ENCODE measurements around the gene CPXM1.
"Not testable (repeated sequence)": the region's sequence is repeated elsewhere in the genome, so short reads cannot be mapped to it uniquely, and the experiment has no call there.

The CPXM1 gene

DNA sequence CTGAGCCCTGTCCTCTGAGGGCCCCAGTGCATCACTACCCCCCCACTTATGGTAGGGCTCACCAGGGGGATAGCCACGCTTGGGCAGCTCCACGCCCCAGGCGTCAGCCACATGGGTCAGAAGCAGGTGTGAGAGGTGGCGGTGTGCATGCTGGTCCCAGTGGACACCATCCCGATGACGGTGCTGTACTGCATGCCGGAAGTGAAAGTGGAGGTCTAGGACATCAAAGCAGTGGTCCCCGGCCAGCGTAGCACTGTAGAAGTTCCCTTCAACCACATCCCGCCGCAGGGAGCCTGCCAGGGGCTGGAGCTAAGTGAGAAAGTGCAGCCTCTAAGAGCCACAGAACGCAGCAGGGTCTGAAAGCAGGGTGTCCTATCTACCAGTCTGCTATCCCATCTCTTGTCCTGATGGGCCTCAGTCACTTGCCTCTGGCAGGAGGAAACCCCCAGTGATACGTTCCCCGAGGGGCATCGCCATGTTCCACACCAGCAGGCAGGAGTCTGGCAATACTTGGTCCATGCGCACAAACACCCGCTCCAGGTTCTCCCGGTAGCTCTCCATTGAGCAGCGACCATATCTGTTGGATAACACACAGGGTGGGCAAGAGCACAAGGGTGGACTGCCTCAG lies 37.9 kb upstream of the CPXM1 start:
- Histone ChIP-seq H3K27ac (peak overlapping the region; percentile 50; the same call in 1 of the 2 replicates), H3K4me1 (peaks cover 43% of the 10 kb centered on the region), H3K27me3 (no peaks in the 10 kb centered on the region), H3K4me2 (peak overlapping the region; percentile 95), H3K4me3 (no peak overlapping the region), H4K20me1 (no peaks in the 10 kb centered on the region), H3K9ac (no peak overlapping the region), H3K36me3 (peaks cover 13% of the 10 kb centered on the region; the same call in 1 of the 2 replicates), H3K9me3 (no peaks in the 10 kb centered on the region)
- TF ChIP-seq Cebpa-rat (IDR thresholded peaks at IDR 0.05): no peak

DNA sequence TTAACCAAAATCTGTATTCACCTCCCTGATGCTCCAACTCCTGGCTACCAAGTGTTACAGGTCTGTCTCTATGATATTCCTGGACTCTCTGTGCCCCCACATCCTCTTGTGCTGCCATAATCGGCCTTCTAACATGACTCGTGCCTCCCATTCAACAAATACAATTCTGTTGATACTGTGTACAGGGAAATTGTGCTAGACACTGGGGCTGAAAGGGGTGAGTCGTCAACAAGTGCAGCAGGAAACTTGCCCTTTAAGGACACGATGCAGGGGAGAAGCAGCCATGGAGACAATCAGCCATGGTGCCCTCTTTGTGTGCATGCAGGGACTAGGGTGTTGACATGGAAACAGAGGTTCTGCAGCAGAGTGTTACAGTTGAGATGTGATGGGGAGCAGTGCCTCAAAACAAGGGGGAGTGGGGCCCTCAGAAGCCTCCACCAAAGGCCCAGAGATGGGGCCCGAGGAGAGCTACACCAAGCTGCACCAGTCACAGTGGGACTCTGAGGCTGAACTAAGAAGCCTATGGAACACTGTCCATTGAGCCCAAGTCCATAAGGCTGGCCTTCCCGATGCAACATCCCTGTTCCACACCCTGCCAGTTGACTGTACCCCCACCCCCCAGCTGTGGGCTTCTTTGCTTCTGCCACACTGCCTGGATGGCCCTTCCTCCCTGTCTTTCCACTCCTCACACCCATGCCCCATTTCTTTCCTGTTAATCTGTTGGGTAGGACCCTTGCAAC lies 37.0 kb upstream of the CPXM1 start:
- TF ChIP-seq Cebpa-rat (IDR thresholded peaks at IDR 0.05): no peak
- H3K4me1 ChIP-seq: peaks cover 43% of the 10 kb centered on the region
- no peak overlapping the region for H3K9ac ChIP-seq
- H3K4me2 ChIP-seq: peak overlapping the region; percentile 95
- H3K4me3 ChIP-seq: no peak overlapping the region
- H4K20me1 ChIP-seq: no peaks in the 10 kb centered on the region
- no peaks in the 10 kb centered on the region for H3K9me3 ChIP-seq
- no peak overlapping the region for H3K27ac ChIP-seq
- no peaks in the 10 kb centered on the region for H3K27me3 ChIP-seq
- peaks cover 13% of the 10 kb centered on the region; the same call in 1 of the 2 replicates for H3K36me3 ChIP-seq

DNA sequence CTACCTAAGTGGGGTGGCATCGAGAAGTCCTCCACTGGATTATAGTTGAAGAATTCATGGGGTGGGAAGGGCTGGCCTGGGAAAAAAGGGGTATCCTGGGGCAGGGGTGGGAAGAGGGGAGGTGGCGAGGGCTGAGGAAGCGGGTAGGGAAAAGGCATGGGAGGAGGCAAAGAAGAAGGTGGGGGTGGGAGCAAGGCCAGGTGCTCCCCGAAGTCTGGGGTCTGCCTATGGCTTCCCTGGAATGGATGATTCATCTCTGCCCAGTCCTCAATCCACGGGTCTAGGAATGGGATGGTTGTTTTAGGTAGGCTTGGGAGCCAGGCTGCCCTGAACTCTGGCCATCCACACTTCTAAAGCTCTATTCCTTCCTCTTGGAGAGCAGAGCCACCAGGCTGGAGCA lies 35.6 kb upstream of the CPXM1 start:
- Histone ChIP-seq H3K36me3 (peaks cover 13% of the 10 kb centered on the region; the same call in 1 of the 2 replicates), H3K27me3 (no peaks in the 10 kb centered on the region), H3K4me1 (peaks cover 32% of the 10 kb centered on the region), H3K27ac (no peak overlapping the region), H4K20me1 (no peaks in the 10 kb centered on the region), H3K9ac (no peak overlapping the region), H3K4me3 (no peak overlapping the region), H3K9me3 (no peaks in the 10 kb centered on the region), H3K4me2 (no peak overlapping the region)
- no peak for TF ChIP-seq Cebpa-rat (IDR thresholded peaks at IDR 0.05)

DNA sequence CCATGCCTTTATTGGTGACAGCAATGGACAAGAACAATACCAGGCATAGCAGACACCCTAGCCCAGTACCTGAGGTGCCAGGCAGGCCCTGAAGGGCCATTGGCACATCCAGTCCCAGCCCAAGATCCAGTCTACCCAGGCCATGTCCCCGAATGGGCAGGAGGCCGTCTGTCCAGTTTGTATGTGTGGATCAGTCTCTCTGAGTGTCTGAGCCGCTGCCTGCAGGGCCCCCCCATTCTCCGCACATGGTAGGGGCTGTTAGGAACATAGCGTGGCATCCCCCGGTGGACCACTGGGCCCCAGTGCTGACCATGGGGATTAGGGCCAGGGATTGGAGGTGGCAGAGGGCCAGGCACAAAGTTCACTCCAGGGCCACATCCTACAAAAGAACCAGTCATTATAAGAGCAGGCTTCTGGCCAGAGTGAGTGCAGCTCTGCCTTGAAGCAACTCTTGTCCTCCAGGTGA lies 34.9 kb upstream of the CPXM1 start:
- peaks cover 31% of the 10 kb centered on the region for H3K4me1 ChIP-seq
- no peak for TF ChIP-seq Cebpa-rat (IDR thresholded peaks at IDR 0.05)

DNA sequence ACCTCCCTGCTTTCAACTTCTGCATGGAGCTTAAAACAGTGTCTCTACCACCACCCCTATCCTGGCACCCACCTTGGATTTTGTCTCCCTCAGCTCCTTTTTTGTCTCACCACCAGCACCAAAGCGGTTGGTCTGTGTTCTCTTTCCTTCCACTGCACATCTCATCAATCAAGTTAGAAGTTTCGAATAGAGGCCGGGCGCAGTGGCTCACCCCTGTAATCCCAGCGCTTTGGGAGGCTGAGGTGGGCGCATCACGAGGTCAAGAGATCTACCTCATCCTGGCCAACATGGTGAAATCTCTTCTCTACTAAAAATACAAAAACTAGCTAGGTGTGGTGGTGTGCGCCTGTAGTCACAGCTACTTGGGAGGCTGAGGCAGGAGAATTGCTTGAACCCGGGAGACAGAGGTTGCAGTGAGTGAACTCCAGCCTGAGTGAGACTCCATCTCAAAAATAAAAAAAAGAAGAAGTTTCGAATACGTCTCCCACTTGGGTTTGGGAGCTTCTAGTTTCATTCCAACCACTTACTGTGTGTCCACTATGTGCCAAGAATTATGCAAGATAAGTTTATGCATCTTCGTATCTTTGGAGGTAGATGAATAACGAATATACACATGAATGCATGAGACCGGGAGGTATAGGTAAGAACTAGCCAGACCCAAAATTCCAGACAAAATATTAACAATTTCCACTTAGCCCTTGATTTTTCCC lies 34.1 kb upstream of the CPXM1 start:
- Histone ChIP-seq H3K27ac (no peak overlapping the region), H3K4me3 (no peak overlapping the region), H4K20me1 (no peaks in the 10 kb centered on the region), H3K27me3 (no peaks in the 10 kb centered on the region), H3K4me2 (no peak overlapping the region), H3K9ac (no peak overlapping the region), H3K4me1 (peaks cover 23% of the 10 kb centered on the region), H3K36me3 (peaks cover 13% of the 10 kb centered on the region; the same call in 1 of the 2 replicates), H3K9me3 (no peaks in the 10 kb centered on the region)
- TF ChIP-seq Cebpa-rat (IDR thresholded peaks at IDR 0.05): no peak

More for the DNA sequence above, 34.9 kb upstream of the CPXM1 start:
- no peak overlapping the region for H3K4me2 ChIP-seq
- H3K27me3 ChIP-seq: no peaks in the 10 kb centered on the region
- H3K36me3 ChIP-seq: peaks cover 13% of the 10 kb centered on the region; the same call in 1 of the 2 replicates
- H3K4me3 ChIP-seq: no peak overlapping the region
- no peaks in the 10 kb centered on the region for H4K20me1 ChIP-seq
- no peaks in the 10 kb centered on the region for H3K9me3 ChIP-seq
- H3K27ac ChIP-seq: no peak overlapping the region
- no peak overlapping the region for H3K9ac ChIP-seq

DNA sequence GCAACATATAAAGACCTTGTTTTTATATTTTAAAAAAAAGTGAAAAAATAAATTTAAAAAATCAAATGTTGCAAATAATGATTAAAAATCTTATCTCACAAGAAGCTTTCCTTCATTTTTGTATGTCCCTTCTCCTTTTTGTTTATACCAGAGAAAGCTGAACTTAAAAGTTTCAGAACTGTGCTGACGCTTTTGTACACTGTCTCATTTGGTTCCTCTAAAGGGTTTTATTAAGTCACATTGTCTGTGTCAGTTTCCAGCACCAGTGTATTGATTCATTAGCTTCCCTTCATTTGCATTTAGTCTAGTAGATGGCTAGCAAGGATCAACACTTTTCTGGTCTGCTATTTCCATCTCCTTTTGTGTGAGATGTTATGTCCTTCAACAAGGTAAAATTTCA lies 33.3 kb upstream of the CPXM1 start:
- Histone ChIP-seq H3K27ac (no peak overlapping the region), H3K9ac (no peak overlapping the region), H3K27me3 (no peaks in the 10 kb centered on the region), H3K4me2 (no peak overlapping the region), H3K4me1 (peaks cover 15% of the 10 kb centered on the region), H3K36me3 (peaks cover 13% of the 10 kb centered on the region; the same call in 1 of the 2 replicates), H3K9me3 (no peaks in the 10 kb centered on the region), H4K20me1 (no peaks in the 10 kb centered on the region), H3K4me3 (no peak overlapping the region)
- no peak for TF ChIP-seq Cebpa-rat (IDR thresholded peaks at IDR 0.05)

DNA sequence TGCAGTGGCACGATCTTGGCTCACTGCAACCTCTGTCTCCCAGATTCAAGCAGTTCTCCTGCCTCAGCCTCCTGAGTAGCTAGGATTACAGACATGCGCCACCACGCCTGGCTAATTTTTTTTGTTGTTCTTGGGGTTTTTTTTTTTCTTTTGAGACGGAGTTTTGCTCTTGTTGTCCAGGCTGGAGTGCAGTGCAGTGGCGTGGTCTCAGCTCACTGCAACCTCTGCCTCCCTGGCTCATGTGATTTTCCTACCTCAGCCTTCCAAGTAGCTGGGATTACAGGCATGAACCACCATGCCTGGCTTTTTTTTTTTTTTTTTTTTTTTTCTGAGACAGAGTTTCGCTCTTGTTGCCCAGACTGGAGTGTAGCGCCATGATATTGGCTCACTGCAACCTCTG lies 30.8 kb upstream of the CPXM1 start:
- not testable (repeated sequence) for H3K4me3 ChIP-seq

DNA sequence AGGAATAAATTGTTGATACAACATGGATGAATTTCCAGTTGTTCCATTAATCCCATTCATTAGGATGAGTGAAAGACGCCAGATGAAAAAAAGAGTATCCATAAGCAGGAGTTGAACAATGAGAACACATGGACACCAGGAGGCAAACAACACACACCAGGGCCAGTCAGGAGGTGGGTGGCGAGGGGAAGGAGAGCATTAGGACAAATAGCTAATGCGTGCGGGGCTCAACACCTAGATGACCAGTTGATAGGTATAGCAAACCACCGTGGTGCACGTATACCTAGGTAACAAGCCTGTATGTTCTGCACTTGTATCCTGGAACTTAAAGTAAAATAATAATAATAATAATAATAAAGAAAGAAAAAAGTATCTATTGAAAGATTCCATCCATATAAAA lies 28.9 kb upstream of the CPXM1 start:
- H3K36me3 ChIP-seq: no peaks in the 10 kb centered on the region
- no peaks in the 10 kb centered on the region for H4K20me1 ChIP-seq
- H3K4me1 ChIP-seq: peaks cover 21% of the 10 kb centered on the region
- no peaks in the 10 kb centered on the region for H3K27me3 ChIP-seq
- no peak overlapping the region for H3K27ac ChIP-seq
- TF ChIP-seq Cebpa-rat (IDR thresholded peaks at IDR 0.05): no peak
- H3K4me3 ChIP-seq: no peak overlapping the region
- H3K4me2 ChIP-seq: no peak overlapping the region
- no peak overlapping the region for H3K9ac ChIP-seq
- H3K9me3 ChIP-seq: 0 out of 2 replicates have a peak, but pooled peaks cover 4% of the 10 kb centered on the region

More for the DNA sequence above, 30.8 kb upstream of the CPXM1 start:
- H3K36me3 ChIP-seq, H3K27ac ChIP-seq, H3K27me3 ChIP-seq, H3K4me2 ChIP-seq, H4K20me1 ChIP-seq, H3K9me3 ChIP-seq, H3K9ac ChIP-seq: not testable (repeated sequence)
- peaks cover 14% of the 10 kb centered on the region for H3K4me1 ChIP-seq

DNA sequence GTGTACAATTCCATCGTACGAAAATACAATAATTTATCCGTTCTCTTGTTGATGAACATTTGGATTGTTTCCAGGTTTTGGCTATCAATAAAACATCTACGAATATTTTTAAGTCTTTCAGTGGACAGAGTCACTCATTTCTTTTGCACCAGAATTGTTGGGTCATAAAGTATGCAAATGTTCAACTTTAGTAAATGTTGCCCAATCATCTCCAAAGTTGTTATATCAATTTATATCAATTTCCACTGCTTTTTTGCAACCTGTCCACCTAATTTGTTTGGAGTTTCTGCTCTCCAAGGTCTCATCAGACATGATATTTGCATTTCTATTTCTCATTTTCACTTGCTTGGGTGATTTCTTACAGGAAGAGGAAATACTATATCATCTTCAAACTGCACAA lies 26.2 kb upstream of the CPXM1 start:
- Histone ChIP-seq H3K4me3 (no peak overlapping the region), H3K9me3 (0 out of 2 replicates have a peak, but pooled peaks cover 4% of the 10 kb centered on the region), H3K36me3 (no peaks in the 10 kb centered on the region), H3K27ac (no peak overlapping the region), H3K27me3 (no peaks in the 10 kb centered on the region), H3K4me2 (peak overlapping the region; percentile 67), H4K20me1 (no peaks in the 10 kb centered on the region), H3K9ac (no peak overlapping the region), H3K4me1 (peaks cover 29% of the 10 kb centered on the region)
- no peak for TF ChIP-seq Cebpa-rat (IDR thresholded peaks at IDR 0.05)

DNA sequence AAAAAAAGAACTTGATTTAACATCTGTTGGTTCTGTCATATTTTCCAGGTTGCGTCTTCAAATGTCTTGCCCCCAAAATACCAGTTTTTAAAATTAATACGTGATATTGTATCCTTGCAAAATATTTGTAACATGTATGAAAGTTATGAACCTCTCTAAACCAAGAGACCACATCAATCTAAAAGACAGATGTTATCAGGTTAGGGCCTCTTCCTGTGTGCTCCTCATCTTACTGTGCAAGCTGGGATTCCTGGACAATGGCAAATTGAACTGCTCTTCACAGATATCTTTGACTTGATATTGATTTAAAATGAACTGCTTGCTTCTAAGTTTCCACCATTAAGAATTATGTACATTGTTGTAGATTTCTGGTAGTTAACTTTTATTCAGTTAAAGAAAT lies 25.3 kb upstream of the CPXM1 start:
- Histone ChIP-seq H3K9me3 (0 out of 2 replicates have a peak, but pooled peaks cover 4% of the 10 kb centered on the region), H3K4me1 (peaks cover 36% of the 10 kb centered on the region), H4K20me1 (no peaks in the 10 kb centered on the region), H3K27ac (no peak overlapping the region), H3K36me3 (no peaks in the 10 kb centered on the region), H3K4me2 (peak overlapping the region; percentile 67), H3K9ac (no peak overlapping the region), H3K4me3 (no peak overlapping the region), H3K27me3 (no peaks in the 10 kb centered on the region)
- no peak for TF ChIP-seq Cebpa-rat (IDR thresholded peaks at IDR 0.05)

All from BLaER1 (cell line).